WTC11 (cell line): ENCODE measurements around the gene FOXS1. TPM values are rescaled to one million over a fixed set of nuclear protein-coding genes. Genes with fewer than 3 reads are reported as not detected.

ENCODE experiments used
- ATAC-seq: fragments of 200-7000 bp; cut with Tn5 transposase; 2 replicates; pipeline ENCODE4 v1.10.0; 2021; ENCODE audit warnings: mild to moderate bottlenecking, moderate library complexity
- CTCF ChIA-PET: fragments of 300-600 bp; sonication (Branson Sonifier 250); formaldehyde crosslinking; loops from one replicate; lab custom pipeline; 2021; ENCODE audit warnings: antibody characterized with exemption; lab: Charles Lee
- POLR2A ChIA-PET: fragments of 350-600 bp; sonication (Branson Sonifier 250); formaldehyde crosslinking; loops from one replicate; lab custom pipeline; 2021; ENCODE audit warnings: antibody characterized with exemption; lab: Charles Lee
- DNase-seq: peaks from one replicate; pipeline ENCODE4 v3.0.0; 2021; ENCODE audit warnings: low spot score
- H3K27ac Mint-ChIP-seq: 2 replicates; pipeline ENCODE4 v1.8.0; 2021; ENCODE audit warnings: mixed read lengths
- H3K27me3 Mint-ChIP-seq: 2 replicates; pipeline ENCODE4 v1.8.0; 2021; ENCODE audit warnings: low read depth, mild to moderate bottlenecking, moderate library complexity, mixed read lengths
- H3K36me3 Mint-ChIP-seq: 2 replicates; pipeline ENCODE4 v1.8.0; 2021; ENCODE audit warnings: mixed read lengths
- H3K4me1 Mint-ChIP-seq: 2 replicates; pipeline ENCODE4 v1.8.0; 2022; ENCODE audit warnings: mixed read lengths
- H3K4me3 Mint-ChIP-seq: 2 replicates; pipeline ENCODE4 v1.8.0; 2021; ENCODE audit warnings: mild to moderate bottlenecking, moderate library complexity, mixed read lengths
- H3K9me3 Mint-ChIP-seq: 2 replicates; pipeline ENCODE4 v1.8.0; 2021; ENCODE audit warnings: mixed read lengths
- ATF1 ChIP-seq: sonication (generic); formaldehyde crosslinking; IDR thresholded peaks from 2 replicates; pipeline ENCODE4 v1.8.1; 2023; ENCODE audit warnings: mild to moderate bottlenecking, moderate library complexity, missing genetic modification reagents
- CREB1 ChIP-seq: sonication (generic); formaldehyde crosslinking; IDR thresholded peaks from 2 replicates; pipeline ENCODE4 v1.8.0; 2023; ENCODE audit warnings: mild to moderate bottlenecking, missing genetic modification reagents
- FOXP1 ChIP-seq: sonication (generic); formaldehyde crosslinking; IDR thresholded peaks from 2 replicates; pipeline ENCODE4 v1.8.0; 2022; ENCODE audit warnings: missing genetic modification reagents, mild to moderate bottlenecking, moderate library complexity, borderline replicate concordance
- GTF2I ChIP-seq: fragments of 250-450 bp; sonication (Bioruptor Pico); conservative IDR thresholded peaks from 2 replicates; pipeline ENCODE4 v1.4.0; 2021; ENCODE audit warnings: mild to moderate bottlenecking
- HMGA2 ChIP-seq: fragments of 250-450 bp; sonication (Bioruptor Pico); IDR thresholded peaks from 2 replicates; pipeline ENCODE4 v1.4.0; 2021; ENCODE audit warnings: mild to moderate bottlenecking, moderate library complexity
- IRF2 ChIP-seq: sonication (generic); formaldehyde crosslinking; IDR thresholded peaks from 2 replicates; pipeline ENCODE4 v1.8.0; 2022; ENCODE audit warnings: low read depth, missing genetic modification reagents, borderline replicate concordance
- NFE2L1 ChIP-seq: sonication (generic); formaldehyde crosslinking; IDR thresholded peaks from 2 replicates; pipeline ENCODE4 v1.8.1; 2023; ENCODE audit warnings: missing genetic modification reagents
- NFYB ChIP-seq: sonication (generic); formaldehyde crosslinking; conservative IDR thresholded peaks from 2 replicates; pipeline ENCODE4 v1.8.0; 2022; ENCODE audit warnings: low read depth, missing genetic modification reagents
- OVOL2 ChIP-seq: fragments of 250-450 bp; sonication (Bioruptor Pico); IDR thresholded peaks from 2 replicates; pipeline ENCODE4 v1.9.0; 2021; ENCODE audit warnings: mild to moderate bottlenecking, borderline replicate concordance
- SMAD4 ChIP-seq: sonication (generic); formaldehyde crosslinking; IDR thresholded peaks from 2 replicates; pipeline ENCODE4 v1.8.0; 2022; ENCODE audit warnings: mild to moderate bottlenecking, missing genetic modification reagents
- ZBTB21 ChIP-seq: sonication (generic); formaldehyde crosslinking; IDR thresholded peaks from 2 replicates; pipeline ENCODE4 v1.8.1; 2023; ENCODE audit warnings: mild to moderate bottlenecking, missing genetic modification reagents, borderline replicate concordance
- ZNF121 ChIP-seq: sonication (generic); formaldehyde crosslinking; IDR thresholded peaks from 2 replicates; pipeline ENCODE4 v1.8.0; 2023; ENCODE audit warnings: missing genetic modification reagents
- ZNF423 ChIP-seq: fragments of 250-450 bp; sonication (Bioruptor Pico); IDR thresholded peaks from 2 replicates; pipeline ENCODE4 v2.1.2; 2022; ENCODE audit warnings: mild to moderate bottlenecking, moderate library complexity
- total RNA-seq: library from RNA; stranded (reverse); gene quantifications from 3 replicates; pipeline ENCODE4 v1.2.3, GENCODE V29; 2021
- TF ChIP-seq, protein P1 (sequence below): sonication (generic); formaldehyde crosslinking; IDR thresholded peaks from 2 replicates; pipeline ENCODE4 v1.8.1; 2023; ENCODE audit warnings: mild to moderate bottlenecking, missing genetic modification reagents, moderate library complexity
- TF ChIP-seq, protein P2 (sequence below): fragments of 250-450 bp; sonication (Bioruptor Pico); IDR thresholded peaks from 2 replicates; pipeline ENCODE4 v1.9.0; 2021; ENCODE audit warnings: mild to moderate bottlenecking
- TF ChIP-seq, protein P3 (sequence below): fragments of 200-600 bp; IDR thresholded peaks from 2 replicates; pipeline ENCODE4 v1.8.0; 2022; ENCODE audit warnings: antibody characterized with exemption
- TF ChIP-seq, protein P4 (sequence below): fragments of 250-450 bp; sonication (Bioruptor Pico); IDR thresholded peaks from 2 replicates; pipeline ENCODE4 v1.9.0; 2021; ENCODE audit warnings: mild to moderate bottlenecking
- TF ChIP-seq, protein P5 (sequence below): sonication (generic); formaldehyde crosslinking; IDR thresholded peaks from 2 replicates; pipeline ENCODE4 v1.8.0; 2022; ENCODE audit warnings: mild to moderate bottlenecking, missing genetic modification reagents
- TF ChIP-seq, protein P6 (sequence below): sonication (generic); formaldehyde crosslinking; IDR thresholded peaks from 2 replicates; pipeline ENCODE4 v1.8.1; 2023; ENCODE audit warnings: mild to moderate bottlenecking, moderate library complexity, missing genetic modification reagents

The FOXS1 gene
- total RNA-seq, 1 experiment from 2014 or later, result not detected

DNA sequence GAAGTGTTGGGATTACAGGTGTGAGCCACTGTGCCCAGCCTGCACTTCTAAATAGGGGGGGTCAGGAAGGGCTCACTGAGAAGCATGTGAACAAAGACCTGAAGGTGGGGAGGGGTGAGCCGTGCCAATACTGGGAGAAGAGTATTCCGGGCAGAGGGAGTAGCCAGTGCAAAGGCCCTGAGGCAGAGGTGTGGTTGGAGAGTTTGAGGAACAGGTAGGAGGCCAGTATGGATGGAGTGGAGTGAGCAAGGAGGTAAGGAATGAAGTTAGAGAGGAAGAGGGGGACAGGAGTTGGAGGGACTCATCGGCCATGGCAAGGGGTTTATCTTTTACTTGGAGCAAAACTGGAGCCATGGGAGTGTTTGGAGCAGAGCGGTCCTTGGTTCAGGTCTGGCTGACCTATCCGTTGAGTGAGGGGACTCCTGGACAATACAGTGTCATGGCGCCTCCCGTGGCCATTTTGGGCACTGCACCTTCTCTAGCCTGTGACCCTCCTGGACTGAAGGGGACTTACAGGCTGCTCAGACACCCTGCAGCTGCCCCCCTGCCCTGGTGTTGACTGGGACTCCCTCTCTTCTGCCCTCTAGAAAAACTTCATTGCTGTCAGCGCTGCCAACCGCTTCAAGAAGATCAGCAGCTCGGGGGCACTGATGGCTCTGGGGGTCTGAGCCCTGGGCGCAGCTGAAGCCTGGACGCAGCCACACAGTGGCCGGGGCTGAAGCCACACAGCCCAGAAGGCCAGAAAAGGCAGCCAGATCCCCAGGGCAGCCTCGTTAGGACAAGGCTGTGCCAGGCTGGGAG, 12.1 kb downstream of the FOXS1 start:
- DNase-seq (peak; percentile 98), ATAC-seq (peak; percentile 92)
- H3K36me3 Mint-ChIP-seq, result no peaks in the 10 kb centered on the region
- H3K9me3 Mint-ChIP-seq, result no peaks in the 10 kb centered on the region
- TF ChIP-seq FOXP1 (CRISPR knock-in tag) (no peak), HMGA2 (no peak), GTF2I (CRISPR knock-in tag) (peak; percentile 97), ZNF121 (CRISPR knock-in tag) (no peak), OVOL2 (CRISPR knock-in tag) (no peak)
- TF ChIP-seq, protein P1, sequence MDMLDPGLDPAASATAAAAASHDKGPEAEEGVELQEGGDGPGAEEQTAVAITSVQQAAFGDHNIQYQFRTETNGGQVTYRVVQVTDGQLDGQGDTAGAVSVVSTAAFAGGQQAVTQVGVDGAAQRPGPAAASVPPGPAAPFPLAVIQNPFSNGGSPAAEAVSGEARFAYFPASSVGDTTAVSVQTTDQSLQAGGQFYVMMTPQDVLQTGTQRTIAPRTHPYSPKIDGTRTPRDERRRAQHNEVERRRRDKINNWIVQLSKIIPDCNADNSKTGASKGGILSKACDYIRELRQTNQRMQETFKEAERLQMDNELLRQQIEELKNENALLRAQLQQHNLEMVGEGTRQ (CRISPR knock-in tag), result no peak
- TF ChIP-seq, protein P2, sequence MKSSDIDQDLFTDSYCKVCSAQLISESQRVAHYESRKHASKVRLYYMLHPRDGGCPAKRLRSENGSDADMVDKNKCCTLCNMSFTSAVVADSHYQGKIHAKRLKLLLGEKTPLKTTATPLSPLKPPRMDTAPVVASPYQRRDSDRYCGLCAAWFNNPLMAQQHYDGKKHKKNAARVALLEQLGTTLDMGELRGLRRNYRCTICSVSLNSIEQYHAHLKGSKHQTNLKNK (CRISPR knock-in tag), result 0 out of 2 replicates have a peak, but pooled peaks have one; percentile 22
- TF ChIP-seq, protein P3, sequence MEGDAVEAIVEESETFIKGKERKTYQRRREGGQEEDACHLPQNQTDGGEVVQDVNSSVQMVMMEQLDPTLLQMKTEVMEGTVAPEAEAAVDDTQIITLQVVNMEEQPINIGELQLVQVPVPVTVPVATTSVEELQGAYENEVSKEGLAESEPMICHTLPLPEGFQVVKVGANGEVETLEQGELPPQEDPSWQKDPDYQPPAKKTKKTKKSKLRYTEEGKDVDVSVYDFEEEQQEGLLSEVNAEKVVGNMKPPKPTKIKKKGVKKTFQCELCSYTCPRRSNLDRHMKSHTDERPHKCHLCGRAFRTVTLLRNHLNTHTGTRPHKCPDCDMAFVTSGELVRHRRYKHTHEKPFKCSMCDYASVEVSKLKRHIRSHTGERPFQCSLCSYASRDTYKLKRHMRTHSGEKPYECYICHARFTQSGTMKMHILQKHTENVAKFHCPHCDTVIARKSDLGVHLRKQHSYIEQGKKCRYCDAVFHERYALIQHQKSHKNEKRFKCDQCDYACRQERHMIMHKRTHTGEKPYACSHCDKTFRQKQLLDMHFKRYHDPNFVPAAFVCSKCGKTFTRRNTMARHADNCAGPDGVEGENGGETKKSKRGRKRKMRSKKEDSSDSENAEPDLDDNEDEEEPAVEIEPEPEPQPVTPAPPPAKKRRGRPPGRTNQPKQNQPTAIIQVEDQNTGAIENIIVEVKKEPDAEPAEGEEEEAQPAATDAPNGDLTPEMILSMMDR, result peak; percentile 98
- no peaks in the 10 kb centered on the region for H3K27me3 Mint-ChIP-seq
- H3K4me3 Mint-ChIP-seq, result no peak overlapping the region
- H3K4me1 Mint-ChIP-seq, result 0 out of 2 replicates have a peak, but pooled peaks cover 8% of the 10 kb centered on the region
- CTCF ChIA-PET, result interaction anchor here (0.6 to 5.7 kb wide), 23 partner anchors 9 to 303 kb away, joined by 3 to 70 read pairs (median 4); partner anchors contain the start of genes FOXS1 and PDRG1
- POLR2A ChIA-PET, result no interaction called here
- H3K27ac Mint-ChIP-seq, result no peak overlapping the region

DNA sequence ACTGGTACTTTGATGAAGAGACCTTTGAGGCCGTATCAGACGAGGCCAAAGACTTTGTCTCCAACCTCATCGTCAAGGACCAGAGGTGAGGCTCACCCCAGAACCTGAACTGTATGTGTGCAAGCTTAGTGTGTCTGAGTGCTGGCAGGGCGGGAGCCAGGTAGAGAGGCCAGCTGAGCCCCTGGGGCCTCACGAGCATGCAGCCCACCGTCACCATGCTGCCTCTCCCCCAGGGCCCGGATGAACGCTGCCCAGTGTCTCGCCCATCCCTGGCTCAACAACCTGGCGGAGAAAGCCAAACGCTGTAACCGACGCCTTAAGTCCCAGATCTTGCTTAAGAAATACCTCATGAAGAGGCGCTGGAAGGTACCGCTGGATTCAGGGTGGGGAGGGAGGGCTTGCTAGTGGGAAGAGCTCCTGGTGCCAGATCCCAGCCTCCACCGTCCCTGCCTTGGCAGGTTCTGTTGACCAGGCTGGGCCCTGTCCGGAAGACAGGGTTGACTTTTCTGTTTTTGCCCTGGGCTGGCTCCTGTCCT, 13.6 kb downstream of the FOXS1 start:
- ATAC-seq (no peak), DNase-seq (no peak)
- ChIA-PET POLR2A (no interaction called here), CTCF (interaction anchor here (0.6 to 3.0 kb wide), 3 partner anchors 9 to 274 kb away, joined by 3 to 22 read pairs (median 3); partner anchors contain the start of gene FOXS1)
- Mint-ChIP-seq H3K9me3 (no peaks in the 10 kb centered on the region), H3K36me3 (no peaks in the 10 kb centered on the region), H3K4me1 (0 out of 2 replicates have a peak, but pooled peaks cover 4% of the 10 kb centered on the region), H3K27ac (no peak overlapping the region), H3K4me3 (no peak overlapping the region), H3K27me3 (no peaks in the 10 kb centered on the region)
- no peak for TF ChIP-seq ZNF121 (CRISPR knock-in tag)
- no peak for TF ChIP-seq NFYB
- no peak for TF ChIP-seq ZNF423
- no peak for TF ChIP-seq CREB1 (CRISPR knock-in tag)
- no peak for TF ChIP-seq ATF1 (CRISPR knock-in tag)
- TF ChIP-seq, protein P4, sequence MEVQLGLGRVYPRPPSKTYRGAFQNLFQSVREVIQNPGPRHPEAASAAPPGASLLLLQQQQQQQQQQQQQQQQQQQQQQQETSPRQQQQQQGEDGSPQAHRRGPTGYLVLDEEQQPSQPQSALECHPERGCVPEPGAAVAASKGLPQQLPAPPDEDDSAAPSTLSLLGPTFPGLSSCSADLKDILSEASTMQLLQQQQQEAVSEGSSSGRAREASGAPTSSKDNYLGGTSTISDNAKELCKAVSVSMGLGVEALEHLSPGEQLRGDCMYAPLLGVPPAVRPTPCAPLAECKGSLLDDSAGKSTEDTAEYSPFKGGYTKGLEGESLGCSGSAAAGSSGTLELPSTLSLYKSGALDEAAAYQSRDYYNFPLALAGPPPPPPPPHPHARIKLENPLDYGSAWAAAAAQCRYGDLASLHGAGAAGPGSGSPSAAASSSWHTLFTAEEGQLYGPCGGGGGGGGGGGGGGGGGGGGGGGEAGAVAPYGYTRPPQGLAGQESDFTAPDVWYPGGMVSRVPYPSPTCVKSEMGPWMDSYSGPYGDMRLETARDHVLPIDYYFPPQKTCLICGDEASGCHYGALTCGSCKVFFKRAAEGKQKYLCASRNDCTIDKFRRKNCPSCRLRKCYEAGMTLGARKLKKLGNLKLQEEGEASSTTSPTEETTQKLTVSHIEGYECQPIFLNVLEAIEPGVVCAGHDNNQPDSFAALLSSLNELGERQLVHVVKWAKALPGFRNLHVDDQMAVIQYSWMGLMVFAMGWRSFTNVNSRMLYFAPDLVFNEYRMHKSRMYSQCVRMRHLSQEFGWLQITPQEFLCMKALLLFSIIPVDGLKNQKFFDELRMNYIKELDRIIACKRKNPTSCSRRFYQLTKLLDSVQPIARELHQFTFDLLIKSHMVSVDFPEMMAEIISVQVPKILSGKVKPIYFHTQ, result no peak
- no peak for TF ChIP-seq ZBTB21 (CRISPR knock-in tag)

DNA sequence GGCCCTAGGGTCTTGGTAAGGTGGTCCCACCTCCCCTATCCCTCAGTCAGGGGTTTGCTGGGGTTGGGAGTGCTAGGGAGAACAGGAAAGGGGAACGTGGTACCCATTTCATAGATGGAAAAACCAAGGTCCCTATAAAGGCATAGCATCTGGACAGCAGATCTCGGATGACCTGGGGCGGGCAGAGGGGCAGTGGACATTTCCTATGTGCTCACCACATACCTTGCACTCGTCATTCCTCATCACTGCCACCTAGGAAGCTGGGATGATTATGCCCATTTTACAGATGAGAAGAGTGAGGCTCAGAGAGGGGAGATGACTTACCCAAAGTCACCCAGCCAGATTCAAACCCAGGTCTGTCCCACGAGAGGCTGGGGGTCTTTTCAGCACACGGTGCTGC, 14.2 kb downstream of the FOXS1 start:
- no peak overlapping the region for H3K27ac Mint-ChIP-seq
- H3K9me3 Mint-ChIP-seq, result no peaks in the 10 kb centered on the region
- no peak for DNase-seq
- no peaks in the 10 kb centered on the region for H3K36me3 Mint-ChIP-seq
- POLR2A ChIA-PET, result interaction anchor here (0.5 kb wide), 1 partner anchor 1604 kb away, joined by 4 read pairs; no protein-coding TSS in a partner anchor
- CTCF ChIA-PET, result interaction anchor here (0.8 to 2.0 kb wide), 4 partner anchors 8 to 22 kb away, joined by 3 to 8 read pairs (median 4); partner anchors contain the start of gene FOXS1
- no peaks in the 10 kb centered on the region for H3K27me3 Mint-ChIP-seq
- no peak overlapping the region for H3K4me3 Mint-ChIP-seq
- H3K4me1 Mint-ChIP-seq, result 0 out of 2 replicates have a peak, but pooled peaks cover 3% of the 10 kb centered on the region
- no peak for ATAC-seq
- TF ChIP-seq CREB1 (CRISPR knock-in tag) (no peak), IRF2 (CRISPR knock-in tag) (no peak), NFE2L1 (CRISPR knock-in tag) (no peak), SMAD4 (CRISPR knock-in tag) (no peak)
- TF ChIP-seq, protein P3, result no peak
- TF ChIP-seq, protein P5, sequence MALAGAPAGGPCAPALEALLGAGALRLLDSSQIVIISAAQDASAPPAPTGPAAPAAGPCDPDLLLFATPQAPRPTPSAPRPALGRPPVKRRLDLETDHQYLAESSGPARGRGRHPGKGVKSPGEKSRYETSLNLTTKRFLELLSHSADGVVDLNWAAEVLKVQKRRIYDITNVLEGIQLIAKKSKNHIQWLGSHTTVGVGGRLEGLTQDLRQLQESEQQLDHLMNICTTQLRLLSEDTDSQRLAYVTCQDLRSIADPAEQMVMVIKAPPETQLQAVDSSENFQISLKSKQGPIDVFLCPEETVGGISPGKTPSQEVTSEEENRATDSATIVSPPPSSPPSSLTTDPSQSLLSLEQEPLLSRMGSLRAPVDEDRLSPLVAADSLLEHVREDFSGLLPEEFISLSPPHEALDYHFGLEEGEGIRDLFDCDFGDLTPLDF (CRISPR knock-in tag), result no peak
- TF ChIP-seq, protein P6, sequence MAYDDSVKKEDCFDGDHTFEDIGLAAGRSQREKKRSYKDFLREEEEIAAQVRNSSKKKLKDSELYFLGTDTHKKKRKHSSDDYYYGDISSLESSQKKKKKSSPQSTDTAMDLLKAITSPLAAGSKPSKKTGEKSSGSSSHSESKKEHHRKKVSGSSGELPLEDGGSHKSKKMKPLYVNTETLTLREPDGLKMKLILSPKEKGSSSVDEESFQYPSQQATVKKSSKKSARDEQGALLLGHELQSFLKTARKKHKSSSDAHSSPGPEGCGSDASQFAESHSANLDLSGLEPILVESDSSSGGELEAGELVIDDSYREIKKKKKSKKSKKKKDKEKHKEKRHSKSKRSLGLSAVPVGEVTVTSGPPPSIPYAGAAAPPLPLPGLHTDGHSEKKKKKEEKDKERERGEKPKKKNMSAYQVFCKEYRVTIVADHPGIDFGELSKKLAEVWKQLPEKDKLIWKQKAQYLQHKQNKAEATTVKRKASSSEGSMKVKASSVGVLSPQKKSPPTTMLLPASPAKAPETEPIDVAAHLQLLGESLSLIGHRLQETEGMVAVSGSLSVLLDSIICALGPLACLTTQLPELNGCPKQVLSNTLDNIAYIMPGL (CRISPR knock-in tag), result no peak
